ENCODE results near the gene FTCDNL1.

DNA sequence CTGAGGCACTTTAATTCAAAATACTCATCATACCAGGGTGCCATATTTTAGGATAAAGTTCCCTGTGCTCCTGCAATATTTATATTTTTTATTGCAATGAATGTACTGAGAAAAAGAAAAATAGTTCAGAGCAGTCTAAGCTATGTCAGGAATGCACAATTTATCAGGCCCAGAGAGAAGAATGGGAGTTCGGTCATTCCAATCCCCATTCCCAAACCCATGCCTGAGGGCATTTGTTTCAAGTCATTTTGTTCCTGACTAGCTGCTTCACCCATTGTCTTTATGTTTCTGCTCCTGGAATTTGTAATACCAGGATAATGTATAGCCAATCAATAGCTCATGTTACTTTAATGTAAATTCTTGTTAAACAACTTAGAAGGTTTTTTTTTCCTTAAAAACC is 24.4 kb upstream of the FTCDNL1 start:
- TF ChIP-seq, protein P1, sequence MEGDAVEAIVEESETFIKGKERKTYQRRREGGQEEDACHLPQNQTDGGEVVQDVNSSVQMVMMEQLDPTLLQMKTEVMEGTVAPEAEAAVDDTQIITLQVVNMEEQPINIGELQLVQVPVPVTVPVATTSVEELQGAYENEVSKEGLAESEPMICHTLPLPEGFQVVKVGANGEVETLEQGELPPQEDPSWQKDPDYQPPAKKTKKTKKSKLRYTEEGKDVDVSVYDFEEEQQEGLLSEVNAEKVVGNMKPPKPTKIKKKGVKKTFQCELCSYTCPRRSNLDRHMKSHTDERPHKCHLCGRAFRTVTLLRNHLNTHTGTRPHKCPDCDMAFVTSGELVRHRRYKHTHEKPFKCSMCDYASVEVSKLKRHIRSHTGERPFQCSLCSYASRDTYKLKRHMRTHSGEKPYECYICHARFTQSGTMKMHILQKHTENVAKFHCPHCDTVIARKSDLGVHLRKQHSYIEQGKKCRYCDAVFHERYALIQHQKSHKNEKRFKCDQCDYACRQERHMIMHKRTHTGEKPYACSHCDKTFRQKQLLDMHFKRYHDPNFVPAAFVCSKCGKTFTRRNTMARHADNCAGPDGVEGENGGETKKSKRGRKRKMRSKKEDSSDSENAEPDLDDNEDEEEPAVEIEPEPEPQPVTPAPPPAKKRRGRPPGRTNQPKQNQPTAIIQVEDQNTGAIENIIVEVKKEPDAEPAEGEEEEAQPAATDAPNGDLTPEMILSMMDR (IDR thresholded peaks at IDR 0.05; ENCODE audit: low read length): no peak
- TF ChIP-seq EZH2 (optimal IDR thresholded peaks at IDR 0.05; ENCODE audit: low read depth, low read length) (no peak), EZH2phosphoT487 (IDR thresholded peaks at IDR 0.05; ENCODE audit: low read length) (no peak)
